IMR-90 (cell line): ENCODE measurements around the gene UGT1A10. TPM values are rescaled to one million over a fixed set of nuclear protein-coding genes. Genes with fewer than 3 reads are reported as not detected.

Experiments
- ATAC-seq: fragments of 200-7000 bp; cut with Tn5 transposase; 2 replicates; pipeline ENCODE4 v1.9.1; 2020; ENCODE audit warnings: low read depth, mild to moderate bottlenecking, moderate library complexity
- BruUV-seq: library from RNA; stranded (reverse); fragments of 400-500 nt; replicated peaks from 2 replicates; lab custom pipeline; 2021; lab: Mats Ljungman, UMichigan
- CTCF ChIA-PET: fragments of 300-600 bp; formaldehyde crosslinking; extraction: SDS; loops from one replicate; lab custom pipeline; 2021; ENCODE audit warnings: antibody characterized with exemption; lab: Yijun Ruan, JAX
- POLR2A ChIA-PET: fragments of 300-600 bp; sonication (Branson Sonifier 250); formaldehyde crosslinking; loops from one replicate; lab custom pipeline; 2022; ENCODE audit warnings: antibody characterized with exemption; ENCODE audit not compliant: unreplicated experiment; lab: Charles Lee
- DNase-seq: peaks from one replicate; pipeline ENCODE4 v3.0.0; 2013
- H2AFZ ChIP-seq: replicated peaks from 2 replicates; pipeline ENCODE3; 2013; ENCODE audit warnings: low read length, mild to moderate bottlenecking; ENCODE audit not compliant: poor library complexity
- H2AK5ac ChIP-seq: 2 replicates; pipeline ENCODE4 v1.6.1; 2013; ENCODE audit warnings: low read depth, low read length, inconsistent platforms
- H2AK9ac ChIP-seq: replicated peaks from 2 replicates; pipeline ENCODE3; 2013; ENCODE audit warnings: mild to moderate bottlenecking, low read depth, low read length, moderate library complexity; ENCODE audit not compliant: poor library complexity
- H2BK120ac ChIP-seq: 2 replicates; pipeline ENCODE4 v1.6.1; 2013; ENCODE audit warnings: low read depth, low read length, inconsistent platforms
- H2BK15ac ChIP-seq: 3 replicates; pipeline ENCODE4 v1.6.1; 2013; ENCODE audit warnings: low read depth, low read length, inconsistent platforms
- H2BK20ac ChIP-seq: 2 replicates; pipeline ENCODE4 v1.6.1; 2013; ENCODE audit warnings: low read depth, mild to moderate bottlenecking, inconsistent platforms, low read length, moderate library complexity
- H2BK5ac ChIP-seq: 2 replicates; pipeline ENCODE4 v1.6.1; 2013; ENCODE audit warnings: mild to moderate bottlenecking, low read depth, low read length, inconsistent platforms; ENCODE audit not compliant: poor library complexity, severe bottlenecking
- H3K14ac ChIP-seq: replicated peaks from 2 replicates; pipeline ENCODE4 v1.6.1; 2013; ENCODE audit warnings: low read depth, low read length, inconsistent platforms
- H3K18ac ChIP-seq: 2 replicates; pipeline ENCODE4 v1.6.1; 2013; ENCODE audit warnings: low read depth, low read length, control low read depth
- H3K23ac ChIP-seq: 2 replicates; pipeline ENCODE4 v1.6.1; 2013; ENCODE audit warnings: low read depth, low read length, inconsistent platforms
- H3K27ac ChIP-seq: 2 replicates; pipeline ENCODE4 v1.5.1; 2013; ENCODE audit warnings: mild to moderate bottlenecking, control low read depth, low read length; ENCODE audit not compliant: insufficient read depth
- H3K27me3 ChIP-seq: 2 replicates; pipeline ENCODE4 v1.6.1; 2013; ENCODE audit warnings: low read length; ENCODE audit not compliant: control insufficient read depth, insufficient read depth
- H3K36me3 ChIP-seq: 2 replicates; pipeline ENCODE4 v1.6.1; 2013; ENCODE audit warnings: low read length, mixed read lengths; ENCODE audit not compliant: control insufficient read depth, insufficient read depth
- H3K4ac ChIP-seq: 2 replicates; pipeline ENCODE4 v1.6.1; 2013; ENCODE audit warnings: low read depth, low read length, inconsistent platforms
- H3K4me1 ChIP-seq: 2 replicates; pipeline ENCODE4 v1.6.1; 2013; ENCODE audit warnings: low read length, mixed read lengths; ENCODE audit not compliant: control insufficient read depth, insufficient read depth
- H3K4me2 ChIP-seq: 2 replicates; pipeline ENCODE4 v1.6.1; 2013; ENCODE audit warnings: low read depth, mild to moderate bottlenecking, control low read depth, low read length, moderate library complexity
- H3K4me3 ChIP-seq: 2 replicates; pipeline ENCODE4 v1.5.1; 2013; ENCODE audit warnings: low read depth, mild to moderate bottlenecking, control low read depth, low read length, moderate library complexity; ENCODE audit not compliant: insufficient read depth
- H3K56ac ChIP-seq: 2 replicates; pipeline ENCODE4 v1.6.1; 2013; ENCODE audit warnings: low read length, inconsistent platforms; ENCODE audit not compliant: insufficient read depth; ENCODE audit errors: extremely low read depth
- H3K79me1 ChIP-seq, 2 experiments: 2 replicates each; pipeline ENCODE4 v1.6.1; 2013; ENCODE audit warnings: low read length in 2 of 2, inconsistent platforms in 1 of 2, low read depth in 1 of 2
- H3K9ac ChIP-seq: 2 replicates; pipeline ENCODE4 v1.6.1; 2013; ENCODE audit warnings: low read depth, low read length, control low read depth
- H3K9me1 ChIP-seq: 2 replicates; pipeline ENCODE4 v1.6.1; 2013; ENCODE audit warnings: low read length, inconsistent platforms; ENCODE audit not compliant: insufficient read depth
- H3K9me3 ChIP-seq: 2 replicates; pipeline ENCODE4 v1.6.1; 2013; ENCODE audit warnings: low read length; ENCODE audit not compliant: control insufficient read depth, insufficient read depth
- H4K20me1 ChIP-seq: 2 replicates; pipeline ENCODE4 v1.6.1; 2013; ENCODE audit warnings: low read length, inconsistent platforms; ENCODE audit not compliant: insufficient read depth
- H4K5ac ChIP-seq: 2 replicates; pipeline ENCODE4 v1.6.1; 2013; ENCODE audit warnings: mild to moderate bottlenecking, low read depth, low read length, control low read depth
- H4K8ac ChIP-seq, 2 experiments: 2 replicates each; pipeline ENCODE4 v1.6.1; 2013; ENCODE audit warnings: low read depth in 2 of 2, low read length in 2 of 2, control low read depth in 1 of 2, inconsistent platforms in 1 of 2
- H4K91ac ChIP-seq: 2 replicates; pipeline ENCODE4 v1.6.1; 2013; ENCODE audit warnings: low read depth, low read length, inconsistent platforms; ENCODE audit not compliant: insufficient read depth
- BHLHE40 ChIP-seq: fragments of 150-350 bp; IDR thresholded peaks from 2 replicates; pipeline ENCODE4 v1.6.1; 2016; ENCODE audit warnings: mild to moderate bottlenecking, low read depth, low read length
- CEBPB ChIP-seq: IDR thresholded peaks from 2 replicates; pipeline ENCODE4 v1.6.1; 2012; ENCODE audit warnings: low read depth, low read length, improper control_type of control experiment
- CHD1 ChIP-seq: IDR thresholded peaks from 2 replicates; pipeline ENCODE4 v1.6.1; 2012; ENCODE audit warnings: low read depth, low read length, improper control_type of control experiment
- FOS ChIP-seq: fragments of 150-350 bp; IDR thresholded peaks from 2 replicates; pipeline ENCODE4 v1.6.1; 2016; ENCODE audit warnings: low read depth, low read length
- MAFK ChIP-seq: IDR thresholded peaks from 2 replicates; pipeline ENCODE4 v1.6.1; 2012; ENCODE audit warnings: low read depth, low read length, improper control_type of control experiment
- MAZ ChIP-seq: IDR thresholded peaks from 2 replicates; pipeline ENCODE4 v1.6.1; 2012; ENCODE audit warnings: low read depth, mild to moderate bottlenecking, low read length, improper control_type of control experiment, moderate library complexity, borderline replicate concordance
- MXI1 ChIP-seq: IDR thresholded peaks from 2 replicates; pipeline ENCODE4 v1.6.1; 2012; ENCODE audit warnings: low read depth, mild to moderate bottlenecking, low read length, moderate library complexity, borderline replicate concordance
- NFE2L2 ChIP-seq: fragments of 150-350 bp; IDR thresholded peaks from 2 replicates; pipeline ENCODE4 v1.6.1; 2016; ENCODE audit warnings: low read depth, mild to moderate bottlenecking, low read length
- POLR2A ChIP-seq: IDR thresholded peaks from 2 replicates; pipeline ENCODE4 v1.6.1; 2012; ENCODE audit warnings: mild to moderate bottlenecking, low read depth, low read length
- RAD21 ChIP-seq: IDR thresholded peaks from 2 replicates; pipeline ENCODE4 v1.6.1; 2012; ENCODE audit warnings: low read length, improper control_type of control experiment
- RCOR1 ChIP-seq: IDR thresholded peaks from 2 replicates; pipeline ENCODE4 v1.6.1; 2012; ENCODE audit warnings: mild to moderate bottlenecking, low read length, improper control_type of control experiment; ENCODE audit not compliant: insufficient replicate concordance
- RFX5 ChIP-seq: IDR thresholded peaks from 2 replicates; pipeline ENCODE4 v1.8.0; 2012; ENCODE audit warnings: low read depth, mild to moderate bottlenecking, low read length, moderate library complexity
- SMC3 ChIP-seq: fragments of 150-350 bp; IDR thresholded peaks from 2 replicates; pipeline ENCODE4 v1.6.1; 2016; ENCODE audit warnings: low read depth, mild to moderate bottlenecking, antibody characterized with exemption, low read length, moderate library complexity
- WGBS, 2 experiments: methylation state at CpG; one replicate each; pipeline versions ENCODE4 v1.1.5 to v1.1.7; 2013; ENCODE audit warnings: missing lambda C conversion rate in 2 of 2; ENCODE audit not compliant: insufficient read length in 1 of 2; ENCODE audit errors: extremely low coverage in 2 of 2; 5-methylcytosine and 5-hydroxymethylcytosine counted together
- dilution Hi-C: fragments of 300-500 bp; cut with HindIII; formaldehyde crosslinking; loops from one replicate; pipeline ENCODE4 v1.14.3; 2018; ENCODE audit warnings: low sequenced_read_pairs; ENCODE audit not compliant: unreplicated experiment
- in situ Hi-C: fragments of 300-500 bp; cut with MboI; formaldehyde crosslinking; loops from 3 replicates; pipeline ENCODE4 v1.14.3; 2019; ENCODE audit warnings: low sequenced_read_pairs, inconsistent platforms, mixed read lengths
- intact Hi-C: fragments of 100-400 bp; cut with micrococcal nuclease; formaldehyde crosslinking; loops from 2 replicates; pipeline ENCODE4 v1.10.0; 2022
- polyA plus RNA-seq, 3 experiments: library from polyadenylated mRNA; depleted of rRNA; stranded (reverse); fragments of >200 nt; gene quantifications; 2 replicates each; pipeline ENCODE4 v1.2.3, GENCODE V29; 2012; ENCODE audit warnings: low replicate concordance in 1 of 3
- total RNA-seq: library from RNA; depleted of rRNA; stranded (reverse); fragments of >200 nt; gene quantifications from 2 replicates; pipeline ENCODE4 v1.2.3, GENCODE V29; 2012
- TF ChIP-seq, protein P1 (sequence below): conservative IDR thresholded peaks from 2 replicates; pipeline ENCODE4 v1.5.1; 2012; ENCODE audit warnings: mild to moderate bottlenecking, low read depth, low read length, improper control_type of control experiment
- TF ChIP-seq, protein P2 (sequence below): fragments of 150-350 bp; IDR thresholded peaks from 2 replicates; pipeline ENCODE4 v1.6.1; 2017; ENCODE audit warnings: mild to moderate bottlenecking, antibody characterized with exemption, low read length, low read depth
- TF ChIP-seq, protein P3 (sequence below): fragments of 150-350 bp; IDR thresholded peaks from 2 replicates; pipeline ENCODE4 v1.6.1; 2016; ENCODE audit warnings: low read depth, mild to moderate bottlenecking, low read length, moderate library complexity, borderline replicate concordance

The UGT1A10 gene
- total and polyA plus RNA-seq, 2 of the 4 experiments (the other 2 are of a cell fraction) = not detected

DNA sequence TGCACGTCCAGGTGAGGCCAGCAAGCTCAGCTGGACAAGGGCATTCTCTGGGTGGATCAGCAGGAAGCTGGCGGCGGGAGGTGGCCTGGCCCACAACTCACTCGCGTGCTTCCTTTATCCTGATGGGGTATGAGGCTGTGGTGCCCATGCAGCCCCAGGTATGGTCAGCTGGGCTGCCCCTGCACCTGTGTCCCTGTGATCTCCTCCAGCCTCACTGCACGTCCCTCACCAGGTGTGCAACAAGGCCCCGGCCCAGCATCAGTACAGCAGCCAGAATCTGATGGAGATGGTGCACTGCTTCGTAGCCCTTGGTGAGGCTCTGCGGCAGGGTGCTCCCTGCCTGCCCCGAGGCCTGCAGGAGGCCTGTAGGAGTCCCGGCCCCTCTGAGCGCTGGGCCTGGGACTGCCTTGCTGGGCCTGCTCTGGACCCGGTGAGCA, 159.5 kb downstream of the UGT1A10 start:
- WGBS, 2 experiments = 72% methylated on average over 9 of the region's 13 CpGs; no CpG with 5 or more reads in 1 of the 2 experiments
- H3K27me3 ChIP-seq = peaks cover 8% of the 10 kb centered on the region
- dilution Hi-C loops = no loop called here

More for the DNA sequence above, 159.5 kb downstream of the UGT1A10 start:
- Histone ChIP-seq H3K9me1 (no peaks in the 10 kb centered on the region), H2AFZ (no peak overlapping the region), H4K20me1 (no peaks in the 10 kb centered on the region), H3K23ac (no peak overlapping the region), H3K9me3 (no peaks in the 10 kb centered on the region; the same call in 1 of the 2 replicates), H2BK15ac (no peak overlapping the region), H3K4me2 (no peak overlapping the region), H4K91ac (no peak overlapping the region), H3K14ac (no peak overlapping the region), H2BK120ac (no peak overlapping the region), H2AK9ac (no peak overlapping the region), H3K56ac (no peak overlapping the region), H4K5ac (no peak overlapping the region), H2AK5ac (no peak overlapping the region), H3K18ac (no peak overlapping the region), H3K4me1 (no peaks in the 10 kb centered on the region), H3K27ac (no peak overlapping the region), H3K9ac (no peak overlapping the region), H3K4ac (no peak overlapping the region), H3K36me3 (no peaks in the 10 kb centered on the region), H3K4me3 (no peak overlapping the region), H3K79me1 (no peaks in the 10 kb centered on the region), H2BK5ac (no peak overlapping the region), H4K8ac (no peak overlapping the region), H2BK20ac (no peak overlapping the region)
- no TSS peak for BruUV-seq
- in situ Hi-C loops = no loop called here
- ChIA-PET POLR2A (no interaction called here), CTCF (no interaction called here)
- DNase-seq (no peak), ATAC-seq (no peak)
- intact Hi-C loops = no loop called here
- TF ChIP-seq, protein P1, sequence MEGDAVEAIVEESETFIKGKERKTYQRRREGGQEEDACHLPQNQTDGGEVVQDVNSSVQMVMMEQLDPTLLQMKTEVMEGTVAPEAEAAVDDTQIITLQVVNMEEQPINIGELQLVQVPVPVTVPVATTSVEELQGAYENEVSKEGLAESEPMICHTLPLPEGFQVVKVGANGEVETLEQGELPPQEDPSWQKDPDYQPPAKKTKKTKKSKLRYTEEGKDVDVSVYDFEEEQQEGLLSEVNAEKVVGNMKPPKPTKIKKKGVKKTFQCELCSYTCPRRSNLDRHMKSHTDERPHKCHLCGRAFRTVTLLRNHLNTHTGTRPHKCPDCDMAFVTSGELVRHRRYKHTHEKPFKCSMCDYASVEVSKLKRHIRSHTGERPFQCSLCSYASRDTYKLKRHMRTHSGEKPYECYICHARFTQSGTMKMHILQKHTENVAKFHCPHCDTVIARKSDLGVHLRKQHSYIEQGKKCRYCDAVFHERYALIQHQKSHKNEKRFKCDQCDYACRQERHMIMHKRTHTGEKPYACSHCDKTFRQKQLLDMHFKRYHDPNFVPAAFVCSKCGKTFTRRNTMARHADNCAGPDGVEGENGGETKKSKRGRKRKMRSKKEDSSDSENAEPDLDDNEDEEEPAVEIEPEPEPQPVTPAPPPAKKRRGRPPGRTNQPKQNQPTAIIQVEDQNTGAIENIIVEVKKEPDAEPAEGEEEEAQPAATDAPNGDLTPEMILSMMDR = no peak
- TF ChIP-seq CHD1 = no peak
- no peak for TF ChIP-seq SMC3
- TF ChIP-seq RFX5 = no peak
- TF ChIP-seq CEBPB = no peak
- TF ChIP-seq MAFK = no peak
- TF ChIP-seq, protein P2, sequence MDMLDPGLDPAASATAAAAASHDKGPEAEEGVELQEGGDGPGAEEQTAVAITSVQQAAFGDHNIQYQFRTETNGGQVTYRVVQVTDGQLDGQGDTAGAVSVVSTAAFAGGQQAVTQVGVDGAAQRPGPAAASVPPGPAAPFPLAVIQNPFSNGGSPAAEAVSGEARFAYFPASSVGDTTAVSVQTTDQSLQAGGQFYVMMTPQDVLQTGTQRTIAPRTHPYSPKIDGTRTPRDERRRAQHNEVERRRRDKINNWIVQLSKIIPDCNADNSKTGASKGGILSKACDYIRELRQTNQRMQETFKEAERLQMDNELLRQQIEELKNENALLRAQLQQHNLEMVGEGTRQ = no peak
- no peak for TF ChIP-seq RAD21
- TF ChIP-seq NFE2L2 = no peak
- TF ChIP-seq MXI1 = no peak
- TF ChIP-seq FOS = no peak
- TF ChIP-seq BHLHE40 = no peak
- TF ChIP-seq, protein P3, sequence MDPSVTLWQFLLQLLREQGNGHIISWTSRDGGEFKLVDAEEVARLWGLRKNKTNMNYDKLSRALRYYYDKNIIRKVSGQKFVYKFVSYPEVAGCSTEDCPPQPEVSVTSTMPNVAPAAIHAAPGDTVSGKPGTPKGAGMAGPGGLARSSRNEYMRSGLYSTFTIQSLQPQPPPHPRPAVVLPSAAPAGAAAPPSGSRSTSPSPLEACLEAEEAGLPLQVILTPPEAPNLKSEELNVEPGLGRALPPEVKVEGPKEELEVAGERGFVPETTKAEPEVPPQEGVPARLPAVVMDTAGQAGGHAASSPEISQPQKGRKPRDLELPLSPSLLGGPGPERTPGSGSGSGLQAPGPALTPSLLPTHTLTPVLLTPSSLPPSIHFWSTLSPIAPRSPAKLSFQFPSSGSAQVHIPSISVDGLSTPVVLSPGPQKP = no peak
- no peak for TF ChIP-seq RCOR1
- TF ChIP-seq MAZ = no peak
- TF ChIP-seq POLR2A = no peak
